Activated gamma-delta T cell treated with anti-CD3 and anti-CD28 coated beads, Interleukin-2, amount 50 U/mL, for 16 hours (primary cell): Measurements from ENCODE around the gene PLPPR2.
"Not testable (repeated sequence)": the region's sequence is repeated elsewhere in the genome, so short reads cannot be mapped to it uniquely, and the experiment has no call there.

Experiments used
- DNase-seq: peaks from one replicate; pipeline ENCODE4 v3.0.0-alpha.2; 2020; ENCODE audit warnings: low read depth

PLPPR2 gene

GRCh38 chr19:11401808-11402543 lies 46.7 kb downstream of the PLPPR2 start:
- no peak for DNase-seq

DNA sequence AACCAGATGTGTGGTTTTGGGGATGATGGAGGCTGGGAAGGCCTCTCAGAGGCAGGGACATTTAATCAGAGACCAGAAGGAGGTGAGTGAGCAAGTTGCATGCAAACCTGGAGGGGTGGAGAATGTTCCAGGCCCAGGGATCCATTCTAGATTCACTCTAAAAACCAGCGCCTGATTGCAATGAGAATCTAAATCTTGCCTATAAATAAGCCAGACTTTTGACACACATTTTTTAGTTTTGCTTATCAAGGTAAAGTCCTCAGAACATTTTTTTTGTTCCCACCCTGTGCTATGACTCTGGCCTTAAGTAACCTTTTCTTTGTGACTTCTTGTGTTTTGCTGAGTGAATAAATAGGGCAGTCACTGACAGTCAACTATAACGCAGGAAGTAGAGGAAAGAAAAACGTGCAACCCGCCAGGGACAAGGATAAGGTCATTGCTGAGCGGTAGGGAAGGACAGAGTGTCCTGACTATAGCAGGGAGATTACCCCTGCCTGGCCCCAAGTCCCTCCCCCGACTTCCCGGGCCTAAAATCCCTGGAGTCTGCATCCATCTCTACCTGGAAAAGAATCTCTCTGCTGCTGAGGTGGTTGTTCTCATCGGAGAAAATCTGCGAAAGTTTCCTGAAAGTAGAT lies 49.5 kb downstream of the PLPPR2 start:
- DNase-seq = no peak

DNA sequence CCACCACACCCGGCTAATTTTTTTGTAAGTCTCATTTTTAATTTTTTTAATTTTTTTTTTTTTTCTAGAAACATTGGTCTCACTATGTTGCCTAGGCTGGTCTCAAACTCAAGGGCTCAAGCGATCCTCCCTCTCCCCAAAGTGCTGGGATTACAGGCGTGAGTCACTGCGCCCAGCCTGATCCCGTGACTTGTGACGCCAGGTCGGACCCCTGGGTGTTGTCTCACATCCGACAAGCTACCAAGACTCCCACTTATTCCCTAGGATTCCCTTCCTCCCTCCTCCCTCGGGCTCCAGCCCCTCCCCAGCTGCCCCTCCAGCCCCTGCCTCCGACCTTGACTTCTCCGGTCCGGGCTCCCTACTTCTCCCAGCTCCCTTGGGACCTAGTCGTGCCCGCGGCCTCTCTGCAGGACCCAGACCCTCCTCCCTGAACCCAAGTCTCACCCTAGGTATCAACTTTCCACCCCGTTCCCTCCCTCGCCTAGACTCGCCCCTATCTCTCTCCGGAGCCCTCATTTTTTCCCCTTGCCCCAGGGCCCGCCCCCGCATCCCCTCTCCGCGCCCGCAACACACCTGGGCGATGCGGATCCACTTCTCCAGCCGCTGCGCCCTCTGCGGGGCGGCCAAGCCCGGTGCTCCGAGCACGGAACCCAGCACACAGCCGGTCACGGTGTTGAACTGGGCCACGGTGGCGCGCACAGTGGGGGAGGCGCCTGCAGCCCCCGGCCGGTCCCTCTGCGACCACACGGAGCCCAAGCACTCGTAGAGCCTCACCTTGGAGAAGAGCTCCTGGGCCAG lies 50.8 kb downstream of the PLPPR2 start:
- DNase-seq = no peak

DNA sequence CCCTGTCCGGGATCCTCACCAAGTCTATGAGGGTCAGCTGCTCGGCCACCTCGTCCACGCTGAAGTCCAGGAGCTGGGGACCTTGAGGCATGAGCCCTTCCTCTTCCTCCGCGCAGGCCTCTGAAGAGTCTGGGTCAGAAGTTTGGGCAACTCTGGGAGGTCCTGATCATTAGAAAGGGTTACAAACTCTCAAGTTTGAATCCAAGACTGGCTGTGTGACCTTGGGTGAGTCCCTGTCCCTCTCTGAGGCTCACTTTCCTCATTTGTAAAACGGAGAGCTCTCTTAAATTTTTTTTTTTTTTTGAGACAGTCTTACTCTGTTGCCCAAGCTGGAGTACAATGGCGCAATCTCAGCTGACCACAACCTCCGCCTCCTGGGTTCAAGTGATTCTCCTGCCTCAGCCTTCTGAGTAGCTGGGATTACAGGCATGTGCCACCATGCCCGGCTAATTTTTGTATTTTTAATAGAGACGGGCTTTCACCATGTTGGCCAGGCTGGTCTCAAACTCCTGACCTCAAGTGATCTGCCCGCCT lies 51.5 kb downstream of the PLPPR2 start:
- not testable (repeated sequence) for DNase-seq

GRCh38 chr19:11408591-11408990 lies 53.4 kb downstream of the PLPPR2 start:
- DNase-seq = no peak

DNA sequence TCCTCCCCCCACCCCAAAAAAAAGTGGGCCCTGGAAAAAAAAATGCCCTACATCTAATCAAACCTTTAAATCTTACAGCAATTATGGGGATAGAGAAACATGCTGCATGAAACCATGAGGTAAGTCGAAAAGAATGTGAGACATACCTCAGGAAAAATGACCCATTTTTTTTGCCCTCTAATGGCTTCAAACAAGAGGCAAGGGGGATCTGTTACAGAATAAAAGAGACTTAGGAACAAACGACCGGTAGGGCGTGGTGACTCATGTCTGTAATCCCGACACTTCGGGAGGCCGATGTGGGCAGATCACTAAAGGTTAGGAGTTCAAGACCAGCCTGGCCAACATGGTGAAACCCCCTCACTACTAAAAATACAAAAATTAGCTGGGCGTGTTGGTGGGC lies 55.5 kb downstream of the PLPPR2 start:
- no peak for DNase-seq

GRCh38 chr19:11414544-11414943 lies 59.3 kb downstream of the PLPPR2 start:
- DNase-seq = no peak
